ENCODE measurements around the gene ACTR3C.

The ACTR3C gene

DNA sequence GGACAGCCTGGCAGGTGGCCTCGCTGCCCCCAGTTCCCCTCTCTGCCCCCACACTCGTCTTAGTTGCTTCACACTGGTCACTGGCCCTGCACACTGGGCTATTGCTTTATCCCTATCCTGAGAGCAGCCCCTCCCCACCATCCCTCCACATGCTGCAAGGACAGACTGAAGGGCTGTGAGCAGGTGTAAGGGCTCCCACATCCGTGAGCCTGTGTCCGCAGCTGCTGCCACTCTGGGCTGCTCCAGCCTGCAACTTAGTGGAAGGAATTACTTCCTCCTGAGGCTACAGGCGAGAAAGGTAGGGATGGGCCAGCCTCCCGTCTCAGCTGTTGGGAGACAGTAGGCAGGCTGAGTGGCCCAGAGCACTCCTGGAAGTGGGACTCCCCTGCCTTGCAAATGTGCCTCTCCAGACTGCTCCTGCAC lies 14.3 kb upstream of the ACTR3C start:
- FAIRE-seq, result no peak
- DNase-seq (ENCODE audit: extremely low spot score, insufficient read length, low read depth), result no peak

DNA sequence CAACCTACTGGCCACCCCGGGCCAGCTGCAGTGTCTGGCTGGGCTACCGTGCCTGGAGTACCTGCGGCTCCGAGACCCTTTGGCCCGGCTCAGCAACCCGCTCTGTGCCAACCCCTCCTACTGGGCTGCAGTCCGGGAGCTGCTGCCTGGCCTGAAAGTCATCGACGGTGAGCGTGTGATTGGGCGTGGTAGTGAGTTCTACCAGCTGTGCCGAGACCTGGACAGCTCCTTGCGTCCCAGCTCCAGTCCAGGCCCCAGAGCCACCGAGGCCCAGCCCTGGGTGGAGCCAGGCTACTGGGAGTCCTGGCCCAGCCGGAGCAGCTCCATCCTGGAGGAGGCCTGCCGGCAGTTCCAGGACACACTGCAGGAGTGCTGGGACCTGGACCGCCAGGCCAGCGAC lies 13.8 kb upstream of the ACTR3C start:
- FAIRE-seq (no peak), DNase-seq (ENCODE audit: extremely low spot score, insufficient read length, low read depth) (no peak)

DNA sequence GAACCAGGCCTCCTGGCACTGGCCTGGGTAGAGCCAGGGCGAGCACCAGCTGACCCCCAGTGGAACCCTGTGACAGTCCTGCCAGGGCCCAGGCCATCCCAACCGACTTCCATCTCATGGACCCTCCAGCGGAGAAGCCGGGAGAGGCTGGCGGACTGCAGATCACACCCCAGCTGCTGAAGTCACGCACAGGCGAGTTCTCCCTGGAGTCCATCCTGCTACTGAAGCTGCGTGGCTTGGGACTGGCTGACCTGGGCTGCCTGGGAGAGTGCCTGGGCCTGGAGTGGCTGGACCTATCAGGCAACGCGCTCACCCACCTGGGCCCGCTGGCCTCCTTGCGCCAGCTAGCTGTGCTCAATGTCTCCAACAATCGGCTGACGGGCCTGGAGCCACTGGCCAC lies 13.4 kb upstream of the ACTR3C start:
- DNase-seq (ENCODE audit: extremely low spot score, insufficient read length, low read depth) (no peak), FAIRE-seq (no peak)

- FAIRE-seq (no peak), DNase-seq (ENCODE audit: extremely low spot score, insufficient read length, low read depth) (no peak)
These were observed 12.4 kb upstream of the ACTR3C start for GRCh38 chr7:150335774-150336112.

DNA sequence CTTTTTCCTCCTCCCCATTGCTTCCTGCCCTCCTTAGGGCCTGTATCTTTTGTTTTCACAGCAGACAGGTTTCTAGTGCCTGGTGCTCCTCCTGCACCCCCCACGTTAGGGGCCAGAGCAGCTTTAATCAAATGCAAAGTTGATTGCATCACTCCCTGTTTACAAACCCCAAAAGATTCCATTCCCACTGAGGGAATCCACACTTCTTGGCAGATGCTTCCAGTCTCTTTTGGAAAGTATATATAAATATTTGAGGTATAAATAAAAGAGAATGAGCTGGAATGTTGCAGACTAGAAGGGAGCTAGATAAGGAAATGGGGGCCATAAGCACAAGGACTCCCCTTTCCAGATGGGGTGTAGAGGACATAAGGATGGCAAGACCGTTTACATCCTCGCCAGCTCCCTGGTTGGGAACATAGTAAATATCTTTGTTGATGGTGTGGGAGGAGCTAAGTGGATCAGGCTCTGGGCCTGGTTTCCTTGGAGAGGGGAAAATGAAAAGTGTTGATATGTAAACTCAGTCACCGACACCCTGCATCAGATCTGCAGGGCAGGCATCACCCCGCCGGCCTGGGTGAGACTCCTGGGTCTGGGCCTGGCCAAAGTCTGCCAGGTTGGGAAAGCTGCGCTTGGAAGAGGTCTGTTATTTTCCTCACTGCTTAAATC lies 11.9 kb upstream of the ACTR3C start:
- DNase-seq (ENCODE audit: extremely low spot score, insufficient read length, low read depth) (no peak), FAIRE-seq (no peak)

GRCh38 chr7:150334108-150334507 lies 10.8 kb upstream of the ACTR3C start:
- FAIRE-seq, result no peak
- no peak for DNase-seq (ENCODE audit: extremely low spot score, insufficient read length, low read depth)

DNA sequence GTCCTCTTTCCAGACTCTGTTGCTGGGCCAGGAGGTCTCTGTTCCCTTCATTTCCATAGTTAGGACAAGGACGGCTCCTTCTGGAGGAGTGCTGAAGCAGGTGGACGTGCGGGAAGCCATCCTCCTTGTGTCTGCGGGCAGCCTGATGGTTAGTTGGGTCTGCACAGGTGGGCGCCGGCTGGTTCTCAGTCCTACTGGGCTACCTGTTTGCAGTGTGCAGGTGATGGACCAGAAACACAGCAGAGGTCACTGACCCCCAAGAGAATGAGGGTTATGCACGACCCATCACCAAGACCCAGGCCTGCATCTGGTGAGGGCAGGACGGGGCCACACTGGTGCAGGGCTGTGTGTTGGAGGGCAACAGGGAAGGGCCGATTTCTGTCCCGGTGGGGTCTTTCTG lies 10.3 kb upstream of the ACTR3C start:
- FAIRE-seq (no peak), DNase-seq (ENCODE audit: extremely low spot score, insufficient read length, low read depth) (no peak)

DNA sequence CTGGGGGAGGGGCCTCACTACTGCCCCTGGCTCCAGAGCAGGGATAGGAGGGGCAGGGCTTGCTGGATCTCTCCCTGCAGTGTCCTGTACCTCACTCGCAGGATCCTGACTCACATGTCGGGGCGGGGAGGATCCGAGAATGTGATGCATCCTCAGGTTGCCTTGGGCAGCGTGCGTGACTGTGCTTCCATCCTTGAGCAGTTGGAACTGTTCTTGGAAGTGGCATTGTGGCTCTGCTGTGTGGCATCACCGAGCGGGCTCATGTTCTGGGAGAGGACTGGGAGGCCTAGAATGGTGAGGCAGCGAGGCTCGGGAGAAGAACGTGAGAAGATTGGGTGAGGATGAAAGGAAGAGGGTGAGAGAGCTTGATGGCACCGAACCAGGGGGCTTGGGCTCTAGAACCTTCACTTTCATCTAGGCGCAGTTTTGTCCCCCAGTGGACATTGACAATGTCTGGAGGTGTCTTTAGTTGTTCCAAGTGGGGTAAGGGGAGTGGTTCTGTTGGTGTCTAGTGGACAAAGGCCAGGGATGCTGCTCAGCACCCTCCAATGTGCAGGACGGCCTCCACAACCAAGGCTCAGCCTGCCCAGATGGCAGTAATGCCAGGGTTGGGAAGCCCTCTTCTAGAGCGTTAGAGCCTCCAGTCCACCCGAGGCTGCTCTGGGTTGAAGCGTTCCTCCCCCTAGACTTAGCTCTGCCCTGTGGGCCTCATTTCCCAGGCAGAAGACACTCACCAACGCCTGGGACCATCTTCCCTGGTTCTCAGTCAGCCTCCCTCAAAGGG lies 9.7 kb upstream of the ACTR3C start:
- FAIRE-seq, result no peak
- DNase-seq (ENCODE audit: extremely low spot score, insufficient read length, low read depth), result no peak

DNA sequence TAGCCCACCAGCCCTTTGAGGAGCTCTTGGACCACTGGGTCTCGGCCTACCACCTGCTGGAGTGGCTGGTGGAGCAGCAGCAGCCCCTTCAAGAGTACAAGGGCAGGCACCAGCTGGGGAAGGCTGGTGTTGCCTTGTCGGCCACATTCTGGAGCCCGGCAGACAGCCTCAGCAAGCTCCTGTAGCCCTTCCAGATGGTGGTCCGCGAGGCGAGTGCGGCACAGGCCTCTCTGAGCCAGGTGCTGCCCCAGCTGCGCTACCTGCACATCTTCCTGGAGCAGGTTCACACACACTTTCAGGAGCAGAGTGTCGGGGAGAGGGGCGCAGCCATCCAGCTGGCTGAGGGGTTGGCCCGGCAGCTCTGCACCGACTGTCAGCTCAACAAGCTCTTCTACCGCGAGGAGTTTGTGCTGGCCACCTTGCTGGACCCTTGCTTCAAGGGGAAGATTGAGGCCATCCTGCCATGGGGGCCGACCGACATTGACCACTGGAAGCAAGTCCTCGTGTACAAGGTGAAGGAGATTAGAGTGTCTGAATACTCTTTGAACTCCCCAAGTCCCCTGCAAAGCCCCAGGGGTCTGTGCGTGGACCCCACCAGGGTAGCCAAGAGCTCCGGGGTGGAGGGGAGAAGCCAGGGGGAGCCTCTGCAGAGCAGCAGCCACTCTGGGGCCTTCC lies 7.0 kb upstream of the ACTR3C start:
- FAIRE-seq (no peak), DNase-seq (ENCODE audit: extremely low spot score, insufficient read length, low read depth) (no peak)

DNA sequence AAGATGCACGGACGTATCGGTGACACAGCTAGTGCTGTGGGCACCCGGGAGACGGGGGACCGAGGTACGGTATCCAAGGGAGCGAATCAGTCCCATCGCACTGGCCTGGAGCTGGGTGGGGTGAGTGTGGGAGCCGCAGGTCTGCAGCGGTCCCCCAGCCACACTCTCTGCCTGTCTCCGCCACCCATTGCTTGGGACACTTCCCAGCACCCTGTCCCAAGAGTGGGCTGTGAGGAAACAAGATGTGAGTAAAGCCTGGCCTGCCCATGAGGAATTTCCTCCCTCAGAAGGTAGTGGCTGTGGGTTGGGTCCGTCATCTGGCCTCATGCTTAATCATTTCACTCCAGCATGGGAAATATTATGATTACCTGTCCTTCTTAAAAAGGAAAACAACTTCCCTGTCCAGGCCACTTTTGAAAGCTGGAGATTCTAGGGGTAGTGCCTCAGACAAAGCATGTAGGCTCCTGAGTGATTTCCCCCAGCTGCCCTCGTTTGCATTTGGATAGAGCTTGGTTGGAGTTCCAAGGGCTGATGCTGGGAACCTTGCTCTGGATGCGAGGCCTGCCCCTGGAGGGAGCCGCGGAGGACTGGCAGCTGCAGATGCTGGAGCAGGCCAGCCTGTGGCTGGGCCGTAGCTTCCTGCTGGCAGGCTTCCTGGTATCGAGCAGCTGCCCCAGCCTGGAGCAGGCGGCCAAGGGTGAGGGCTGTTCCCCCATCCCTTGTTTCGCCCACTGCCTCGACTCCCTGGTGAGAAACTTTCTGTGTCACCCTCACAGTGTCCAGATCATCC lies 6.2 kb upstream of the ACTR3C start:
- DNase-seq (ENCODE audit: extremely low spot score, insufficient read length, low read depth), result no peak
- FAIRE-seq, result no peak

GRCh38 chr7:150327308-150327707 lies 4.0 kb upstream of the ACTR3C start:
- DNase-seq (ENCODE audit: extremely low spot score, insufficient read length, low read depth), result no peak

GRCh38 chr7:150326657-150327268 lies 3.4 kb upstream of the ACTR3C start:
- FAIRE-seq (no peak), DNase-seq (ENCODE audit: extremely low spot score, insufficient read length, low read depth) (no peak)

More at GRCh38 chr7:150327308-150327707, 4.0 kb upstream of the ACTR3C start:
- FAIRE-seq, result no peak

- no peak for FAIRE-seq
- DNase-seq (ENCODE audit: extremely low spot score, insufficient read length, low read depth), result no peak
These were observed 2.6 kb upstream of the ACTR3C start for GRCh38 chr7:150325901-150326300.

DNA sequence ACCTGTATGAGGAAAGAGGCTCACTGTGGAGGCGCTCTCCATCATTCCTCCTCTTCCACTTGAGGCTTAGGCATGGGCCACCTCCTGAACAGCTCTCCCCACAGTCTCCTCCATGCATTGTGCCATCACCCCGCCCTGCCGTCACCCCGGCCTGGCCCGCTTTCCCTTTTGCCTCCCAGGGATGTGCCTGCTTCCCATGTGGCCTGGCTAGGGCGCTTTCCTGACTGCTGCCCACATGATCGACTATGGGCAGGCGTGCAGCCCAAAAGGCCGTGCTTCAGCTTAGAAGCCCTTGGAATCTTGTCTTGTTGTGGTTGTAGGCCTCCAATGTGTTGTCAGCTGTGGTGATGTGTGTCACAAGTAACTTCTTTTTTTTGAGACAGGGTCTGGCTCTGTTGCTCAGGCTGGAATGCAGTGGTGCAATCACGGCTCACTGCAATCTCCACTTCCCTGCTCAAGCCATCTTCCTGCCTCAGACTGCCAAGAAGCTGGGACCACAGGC lies 1.8 kb upstream of the ACTR3C start:
- DNase-seq (ENCODE audit: extremely low spot score, insufficient read length, low read depth) (no peak), FAIRE-seq (no peak)

- FAIRE-seq (no peak), DNase-seq (ENCODE audit: extremely low spot score, insufficient read length, low read depth) (no peak)
These were observed 1.1 kb upstream of the ACTR3C start for GRCh38 chr7:150324373-150324961.

- DNase-seq (ENCODE audit: extremely low spot score, insufficient read length, low read depth) (no peak), FAIRE-seq (peak; percentile 84)
These were observed 482 bp upstream of the ACTR3C start for GRCh38 chr7:150323682-150324372.

GRCh38 chr7:150322114-150322832 lies 1.1 kb downstream of the ACTR3C start:
- DNase-seq (ENCODE audit: extremely low spot score, insufficient read length, low read depth) (no peak), FAIRE-seq (peak; percentile 81)

- DNase-seq (ENCODE audit: extremely low spot score, insufficient read length, low read depth), result no peak
- no peak for FAIRE-seq
These were observed 1.6 kb downstream of the ACTR3C start for GRCh38 chr7:150321788-150322113.

Measured in GM18507 (cell line).